Gastroesophageal sphincter (tissue), 3 donors: ENCODE measurements around the gene TRIM69.
"Not testable (repeated sequence)": the region's sequence is repeated elsewhere in the genome, so short reads cannot be mapped to it uniquely, and the experiment has no call there.

Experiments used
- EP300 ChIP-seq: sonication (generic); formaldehyde crosslinking; IDR thresholded peaks from one replicate; pipeline ENCODE4 v1.6.1; 2017; ENCODE audit warnings: antibody characterized with exemption, mild to moderate bottlenecking
- POLR2A ChIP-seq, 2 donors: fragments of 450-650 bp; IDR thresholded peaks; one replicate each; pipeline ENCODE4 v1.6.1; 2017; ENCODE audit warnings: antibody characterized with exemption in 2 of 2, mild to moderate bottlenecking in 2 of 2, moderate library complexity in 1 of 2
- POLR2AphosphoS5 ChIP-seq: sonication (generic); formaldehyde crosslinking; IDR thresholded peaks from one replicate; pipeline ENCODE4 v1.6.1; 2017; ENCODE audit warnings: antibody characterized with exemption
- TF ChIP-seq, protein P1 (sequence below), 4 experiments: fragments of 200-600 bp in 2 of 4; fragments of 450-650 bp in 2 of 4; sonication (generic) in 1 of 4; IDR thresholded peaks; one replicate each; pipeline ENCODE4 v1.5.1; 2017 to 2019; ENCODE audit warnings: antibody characterized with exemption in 4 of 4, mild to moderate bottlenecking in 2 of 4, moderate library complexity in 2 of 4

DNA sequence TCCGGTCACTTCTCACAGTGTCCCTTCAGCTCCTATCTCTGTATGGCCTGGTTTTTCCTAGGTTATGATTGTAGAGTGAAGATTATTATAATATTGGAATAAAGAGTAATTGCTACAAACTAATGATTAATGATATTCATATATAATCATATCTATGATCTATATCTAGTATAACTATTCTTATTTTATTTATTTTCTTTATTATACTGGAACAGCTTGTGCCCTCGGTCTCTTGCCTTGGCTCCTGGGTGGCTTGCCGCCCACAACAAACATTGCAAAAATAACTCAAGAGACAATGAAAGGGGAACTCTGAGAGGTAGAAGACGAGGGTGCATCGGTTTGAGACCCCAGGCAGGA lies 48.6 kb downstream of the TRIM69 start:
- TF ChIP-seq, protein P1, sequence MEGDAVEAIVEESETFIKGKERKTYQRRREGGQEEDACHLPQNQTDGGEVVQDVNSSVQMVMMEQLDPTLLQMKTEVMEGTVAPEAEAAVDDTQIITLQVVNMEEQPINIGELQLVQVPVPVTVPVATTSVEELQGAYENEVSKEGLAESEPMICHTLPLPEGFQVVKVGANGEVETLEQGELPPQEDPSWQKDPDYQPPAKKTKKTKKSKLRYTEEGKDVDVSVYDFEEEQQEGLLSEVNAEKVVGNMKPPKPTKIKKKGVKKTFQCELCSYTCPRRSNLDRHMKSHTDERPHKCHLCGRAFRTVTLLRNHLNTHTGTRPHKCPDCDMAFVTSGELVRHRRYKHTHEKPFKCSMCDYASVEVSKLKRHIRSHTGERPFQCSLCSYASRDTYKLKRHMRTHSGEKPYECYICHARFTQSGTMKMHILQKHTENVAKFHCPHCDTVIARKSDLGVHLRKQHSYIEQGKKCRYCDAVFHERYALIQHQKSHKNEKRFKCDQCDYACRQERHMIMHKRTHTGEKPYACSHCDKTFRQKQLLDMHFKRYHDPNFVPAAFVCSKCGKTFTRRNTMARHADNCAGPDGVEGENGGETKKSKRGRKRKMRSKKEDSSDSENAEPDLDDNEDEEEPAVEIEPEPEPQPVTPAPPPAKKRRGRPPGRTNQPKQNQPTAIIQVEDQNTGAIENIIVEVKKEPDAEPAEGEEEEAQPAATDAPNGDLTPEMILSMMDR (IDR thresholded peaks at IDR 0.05) = not testable (repeated sequence)
- TF ChIP-seq POLR2A (IDR thresholded peaks at IDR 0.05); EP300; POLR2AphosphoS5: not testable (repeated sequence)
